Measurements from ENCODE around the gene ME3.
"Not testable (repeated sequence)": the region's sequence is repeated elsewhere in the genome, so short reads cannot be mapped to it uniquely, and the experiment has no call there.

ME3 gene

GRCh38 chr11:86442420-86442819, 230.0 kb downstream of the ME3 start:
- TF ChIP-seq, protein P1, sequence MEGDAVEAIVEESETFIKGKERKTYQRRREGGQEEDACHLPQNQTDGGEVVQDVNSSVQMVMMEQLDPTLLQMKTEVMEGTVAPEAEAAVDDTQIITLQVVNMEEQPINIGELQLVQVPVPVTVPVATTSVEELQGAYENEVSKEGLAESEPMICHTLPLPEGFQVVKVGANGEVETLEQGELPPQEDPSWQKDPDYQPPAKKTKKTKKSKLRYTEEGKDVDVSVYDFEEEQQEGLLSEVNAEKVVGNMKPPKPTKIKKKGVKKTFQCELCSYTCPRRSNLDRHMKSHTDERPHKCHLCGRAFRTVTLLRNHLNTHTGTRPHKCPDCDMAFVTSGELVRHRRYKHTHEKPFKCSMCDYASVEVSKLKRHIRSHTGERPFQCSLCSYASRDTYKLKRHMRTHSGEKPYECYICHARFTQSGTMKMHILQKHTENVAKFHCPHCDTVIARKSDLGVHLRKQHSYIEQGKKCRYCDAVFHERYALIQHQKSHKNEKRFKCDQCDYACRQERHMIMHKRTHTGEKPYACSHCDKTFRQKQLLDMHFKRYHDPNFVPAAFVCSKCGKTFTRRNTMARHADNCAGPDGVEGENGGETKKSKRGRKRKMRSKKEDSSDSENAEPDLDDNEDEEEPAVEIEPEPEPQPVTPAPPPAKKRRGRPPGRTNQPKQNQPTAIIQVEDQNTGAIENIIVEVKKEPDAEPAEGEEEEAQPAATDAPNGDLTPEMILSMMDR (IDR thresholded peaks at IDR 0.05; ENCODE audit: insufficient read depth, low read depth, low read length, missing control alignments): no peak
- H3K4me3 ChIP-seq (ENCODE audit: low read depth, low read length): no peak overlapping the region
- DNase-seq (ENCODE audit: low read depth): no peak

DNA sequence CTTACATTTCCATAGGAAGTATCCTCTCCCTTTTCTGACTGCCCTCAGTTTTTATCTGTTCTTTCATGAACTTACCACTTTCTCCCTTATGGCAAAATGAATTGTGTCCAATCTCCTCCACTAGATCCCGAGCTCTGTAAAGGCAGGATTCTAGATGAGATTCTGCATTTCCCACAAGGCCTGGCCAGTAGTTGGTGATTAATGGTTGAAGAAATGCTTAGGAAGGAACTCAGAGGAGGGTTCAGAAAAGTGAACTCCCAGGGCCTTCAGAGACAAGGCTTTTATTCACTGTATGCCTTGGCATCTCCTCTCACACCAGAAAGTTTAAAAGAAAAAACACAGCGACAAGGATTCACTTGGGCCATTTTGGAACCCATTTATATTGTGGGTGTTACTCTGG, 231.6 kb downstream of the ME3 start:
- no peak for DNase-seq (ENCODE audit: low read depth)
- H3K4me3 ChIP-seq (ENCODE audit: low read depth, low read length): no peak overlapping the region
- TF ChIP-seq, protein P1 (IDR thresholded peaks at IDR 0.05; ENCODE audit: insufficient read depth, low read depth, low read length, missing control alignments): no peak

GRCh38 chr11:86440305-86440716, 232.1 kb downstream of the ME3 start:
- DNase-seq (ENCODE audit: low read depth): no peak
- TF ChIP-seq, protein P1 (IDR thresholded peaks at IDR 0.05; ENCODE audit: insufficient read depth, low read depth, low read length, missing control alignments): no peak
- no peak overlapping the region for H3K4me3 ChIP-seq (ENCODE audit: low read depth, low read length)

DNA sequence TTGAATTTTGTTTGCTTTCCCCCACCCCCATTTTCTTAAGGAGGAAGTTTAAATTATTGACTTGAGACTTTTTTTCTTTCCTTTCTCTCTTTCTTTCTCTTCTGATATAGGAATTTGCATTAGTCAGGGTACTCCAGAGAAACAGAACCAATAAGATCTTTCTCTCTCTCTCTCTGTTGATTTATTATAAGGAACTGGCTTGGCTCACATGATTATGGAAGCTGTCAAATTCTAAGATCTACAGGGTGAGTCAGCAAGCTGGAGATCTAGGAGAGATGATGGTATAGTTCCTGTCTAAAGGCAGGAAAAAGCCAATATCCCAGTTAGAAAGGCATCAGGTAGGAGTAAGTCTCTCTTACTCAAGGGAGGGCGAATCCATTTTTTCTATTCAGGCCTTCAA, 233.7 kb downstream of the ME3 start:
- no peak overlapping the region for H3K4me3 ChIP-seq (ENCODE audit: low read depth, low read length)
- TF ChIP-seq, protein P1 (IDR thresholded peaks at IDR 0.05; ENCODE audit: insufficient read depth, low read depth, low read length, missing control alignments): no peak
- DNase-seq (ENCODE audit: low read depth): no peak

- TF ChIP-seq, protein P1 (IDR thresholded peaks at IDR 0.05; ENCODE audit: insufficient read depth, low read depth, low read length, missing control alignments): no peak
- no peak for DNase-seq (ENCODE audit: low read depth)
- H3K4me3 ChIP-seq (ENCODE audit: low read depth, low read length): no peak overlapping the region
Observed at GRCh38 chr11:86435711-86436110, 236.7 kb downstream of the ME3 start.

DNA sequence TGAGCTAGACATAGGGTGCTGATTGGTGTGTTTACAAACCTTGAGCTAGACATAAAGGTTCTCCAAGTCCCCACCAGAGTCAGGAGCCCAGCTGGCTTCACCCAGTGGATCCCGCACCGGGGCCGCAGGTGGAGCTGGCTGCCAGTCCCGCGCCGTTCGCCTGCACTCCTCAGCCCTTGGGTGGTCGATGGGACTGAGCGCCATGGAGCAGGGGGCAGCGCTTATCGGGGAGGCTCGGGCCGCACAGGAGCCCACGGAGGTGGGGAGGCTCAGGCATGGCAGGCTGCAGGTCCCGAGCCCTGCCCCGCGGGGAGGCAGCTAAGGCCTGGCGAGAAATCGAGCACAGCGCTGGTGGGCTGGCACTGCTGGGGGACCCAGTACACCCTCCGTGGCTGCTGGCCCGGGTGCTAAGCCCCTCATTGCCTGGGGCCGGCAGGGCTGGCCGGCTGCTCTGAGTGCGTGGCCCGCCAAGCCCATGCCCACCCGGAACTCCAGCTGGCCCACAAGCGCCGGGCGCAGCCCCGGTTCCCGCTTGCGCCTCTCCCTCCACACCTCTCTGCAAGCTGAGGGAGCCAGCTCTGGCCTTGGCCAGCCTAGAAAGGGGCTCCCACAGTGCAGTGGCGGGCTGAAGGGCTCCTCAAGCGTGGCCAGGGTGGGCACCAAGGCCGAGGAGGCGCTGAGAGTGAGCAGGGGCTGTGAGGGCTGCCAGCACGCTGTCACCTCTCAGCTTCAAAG, 238.9 kb downstream of the ME3 start:
- DNase-seq (ENCODE audit: low read depth); H3K4me3 ChIP-seq (ENCODE audit: low read depth, low read length): not testable (repeated sequence)

DNA sequence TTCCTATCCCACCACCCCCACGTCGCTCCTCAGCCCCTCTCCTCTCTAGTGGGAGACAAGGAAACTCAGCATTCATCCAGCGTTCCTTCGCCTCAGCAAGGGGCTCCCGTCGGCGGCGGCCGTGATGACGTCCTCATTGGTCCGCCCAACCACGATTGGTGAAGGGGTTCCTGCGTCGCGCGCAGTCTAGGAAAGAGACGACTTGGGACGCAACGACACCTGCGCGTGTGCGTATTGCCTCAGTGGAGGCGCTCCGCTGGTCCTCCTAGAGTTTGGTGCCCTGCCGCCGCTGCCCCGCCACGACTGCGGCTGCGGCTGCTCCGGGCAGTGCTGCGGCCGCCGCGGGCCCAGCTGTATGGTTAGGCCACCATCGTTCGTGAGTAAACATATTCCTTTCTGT, 241.2 kb downstream of the ME3 start:
- TF ChIP-seq, protein P1 (IDR thresholded peaks at IDR 0.05; ENCODE audit: insufficient read depth, low read depth, low read length, missing control alignments): no peak
- H3K4me3 ChIP-seq (ENCODE audit: low read depth, low read length): no peak overlapping the region
- DNase-seq (ENCODE audit: low read depth): no peak

Data from GM12865 (cell line).